LoVo (cell line): ENCODE results near the gene ZNF837.

Experiments
- DNase-seq: peaks from one replicate; pipeline ENCODE4 v3.0.0-alpha.2; 2016; ENCODE audit warnings: low spot score

Gene ZNF837

DNA sequence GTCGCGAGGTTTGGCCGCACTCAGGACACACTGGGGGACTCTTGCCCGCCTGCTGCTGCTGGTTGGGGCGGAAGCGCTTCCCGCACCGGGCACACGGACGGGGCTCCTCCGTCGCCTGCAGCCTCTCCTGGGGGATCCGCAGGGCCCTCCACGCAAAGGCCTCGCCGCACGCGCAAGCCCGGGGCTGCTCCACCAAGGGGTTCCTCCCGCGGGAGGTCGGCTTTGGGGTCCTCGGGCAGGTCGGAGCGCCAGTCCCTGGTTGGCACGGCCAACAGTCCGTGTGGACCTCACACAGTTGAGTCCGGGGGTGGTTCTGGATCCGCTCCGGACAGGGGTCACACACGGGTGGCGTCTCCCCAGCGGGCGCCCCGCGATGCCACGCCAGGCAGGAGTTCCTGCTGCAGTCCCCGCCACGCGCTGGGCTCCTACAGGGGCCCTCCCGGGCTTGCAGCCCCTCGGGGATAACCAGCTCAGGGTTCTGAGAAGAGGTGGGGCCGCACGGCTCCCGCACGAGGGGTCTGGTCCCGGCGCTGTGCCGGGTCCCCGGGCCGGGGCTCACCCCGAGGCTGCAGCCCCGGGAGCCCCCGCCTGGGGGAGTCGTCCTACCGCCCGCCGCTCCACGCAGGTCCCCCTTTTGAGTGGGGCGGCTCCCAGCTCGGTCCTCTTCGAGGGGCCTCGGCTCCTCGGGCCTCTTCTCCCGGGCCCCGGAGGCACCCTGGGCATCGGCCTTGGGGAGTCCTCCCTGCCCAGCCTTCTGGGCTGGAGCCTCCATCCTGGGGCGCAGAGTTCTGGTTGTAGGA, 12.1 kb downstream of the ZNF837 start:
- no peak for DNase-seq

DNA sequence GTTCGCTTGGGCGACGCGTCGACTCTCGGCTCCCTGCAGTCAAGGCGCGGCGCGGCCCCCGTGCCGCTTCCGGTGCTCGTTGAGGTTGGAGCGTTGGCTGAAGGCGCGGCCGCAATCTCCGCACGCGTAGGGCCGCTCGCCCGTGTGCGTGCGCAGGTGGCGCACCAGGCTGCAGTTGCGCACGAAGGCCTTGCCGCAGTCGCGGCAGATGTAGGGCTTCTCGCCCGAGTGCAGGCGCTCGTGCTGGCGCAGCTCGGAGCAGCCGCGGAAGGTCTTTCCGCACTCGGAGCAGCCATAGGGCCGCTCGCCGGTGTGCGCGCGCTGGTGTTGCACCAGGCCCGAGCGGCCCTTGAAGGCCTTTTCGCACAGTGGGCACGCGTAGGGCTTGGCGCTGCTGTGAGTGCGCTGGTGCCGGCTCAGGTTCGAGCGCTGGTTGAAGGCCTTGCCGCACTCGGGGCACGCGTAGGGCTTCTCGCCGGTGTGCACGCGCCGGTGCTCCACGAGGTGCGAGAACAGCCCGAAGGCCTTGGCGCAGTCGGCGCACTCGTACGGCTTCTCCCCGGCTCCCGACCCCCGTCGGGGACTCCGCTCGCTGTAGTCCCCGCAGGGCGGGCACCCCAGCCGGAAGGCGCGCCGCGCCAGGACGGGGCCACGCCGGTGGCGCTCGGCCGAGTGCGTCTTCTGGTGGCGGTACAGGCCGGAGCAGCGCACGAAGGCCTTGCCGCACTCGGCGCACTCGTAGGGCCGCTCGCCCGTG, 13.0 kb downstream of the ZNF837 start:
- DNase-seq, result no peak

- no peak for DNase-seq
These were observed 14.0 kb downstream of the ZNF837 start for GRCh38 chr19:58366585-58367430.

- no peak for DNase-seq
These were observed 16.7 kb downstream of the ZNF837 start for GRCh38 chr19:58364146-58364545.

GRCh38 chr19:58362272-58362994, 18.4 kb downstream of the ZNF837 start, which contains the start of gene ZNF497:
ZNF497 (minus strand) TSS chr19:58362751; CDS start chr19:58357635, 5,116 bp downstream.
- peak; percentile 98 for DNase-seq

DNA sequence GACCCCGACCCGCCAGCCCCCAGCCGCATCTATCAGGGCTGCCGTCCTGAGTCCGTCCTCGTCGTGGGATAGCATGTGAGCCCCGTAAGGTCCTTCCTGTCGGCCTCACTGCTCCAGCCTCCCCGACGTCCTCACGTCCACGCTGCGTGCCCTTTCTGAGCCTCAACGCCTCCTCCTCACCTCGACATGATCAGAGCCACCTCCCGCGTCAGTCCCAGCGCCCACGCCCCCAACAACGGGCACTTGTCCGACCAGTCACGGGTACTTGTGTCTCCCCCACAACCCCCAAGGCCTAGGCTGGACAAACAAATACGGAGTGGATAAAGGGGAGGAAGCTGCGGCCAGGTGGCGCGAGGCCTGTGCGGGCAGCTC, 18.9 kb downstream of the ZNF837 start:
- peak; percentile 55 for DNase-seq

- DNase-seq, result no peak
These were observed 23.2 kb downstream of the ZNF837 start for GRCh38 chr19:58357481-58358145.

DNA sequence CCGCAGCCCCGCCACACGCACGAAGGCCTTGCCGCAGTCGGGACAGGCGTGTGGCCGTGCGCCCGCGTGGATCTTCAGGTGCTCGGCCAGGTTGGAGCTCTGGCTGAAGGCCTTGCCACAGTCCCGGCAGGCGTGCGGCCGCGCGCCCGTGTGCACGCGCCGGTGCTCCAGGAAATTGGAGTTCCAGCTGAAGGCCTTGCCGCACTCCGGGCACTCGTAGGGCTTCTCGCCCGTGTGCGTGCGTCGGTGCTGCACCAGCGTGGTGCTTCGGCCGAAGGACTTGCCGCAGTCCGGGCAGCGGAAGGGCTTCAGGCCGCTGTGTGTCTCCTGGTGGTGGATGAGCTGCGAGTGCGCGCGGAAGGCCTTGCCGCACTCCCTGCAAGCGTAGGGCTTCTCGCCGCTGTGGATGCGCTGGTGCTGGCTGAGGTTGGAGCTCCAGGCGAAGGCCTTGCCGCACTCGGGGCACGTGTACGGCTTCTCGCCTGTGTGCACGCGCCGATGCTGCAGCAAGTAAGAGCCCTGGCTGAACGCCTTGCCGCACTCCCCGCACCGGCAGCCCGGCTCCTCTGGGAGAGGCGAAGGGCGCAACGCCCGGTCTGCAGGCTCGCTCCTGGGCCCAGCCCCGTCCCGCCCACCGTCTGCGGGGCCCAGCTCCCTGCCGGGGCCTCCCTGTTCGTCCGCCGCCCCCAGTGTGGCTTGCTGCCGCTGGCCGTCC, 23.9 kb downstream of the ZNF837 start:
- DNase-seq, result no peak

DNA sequence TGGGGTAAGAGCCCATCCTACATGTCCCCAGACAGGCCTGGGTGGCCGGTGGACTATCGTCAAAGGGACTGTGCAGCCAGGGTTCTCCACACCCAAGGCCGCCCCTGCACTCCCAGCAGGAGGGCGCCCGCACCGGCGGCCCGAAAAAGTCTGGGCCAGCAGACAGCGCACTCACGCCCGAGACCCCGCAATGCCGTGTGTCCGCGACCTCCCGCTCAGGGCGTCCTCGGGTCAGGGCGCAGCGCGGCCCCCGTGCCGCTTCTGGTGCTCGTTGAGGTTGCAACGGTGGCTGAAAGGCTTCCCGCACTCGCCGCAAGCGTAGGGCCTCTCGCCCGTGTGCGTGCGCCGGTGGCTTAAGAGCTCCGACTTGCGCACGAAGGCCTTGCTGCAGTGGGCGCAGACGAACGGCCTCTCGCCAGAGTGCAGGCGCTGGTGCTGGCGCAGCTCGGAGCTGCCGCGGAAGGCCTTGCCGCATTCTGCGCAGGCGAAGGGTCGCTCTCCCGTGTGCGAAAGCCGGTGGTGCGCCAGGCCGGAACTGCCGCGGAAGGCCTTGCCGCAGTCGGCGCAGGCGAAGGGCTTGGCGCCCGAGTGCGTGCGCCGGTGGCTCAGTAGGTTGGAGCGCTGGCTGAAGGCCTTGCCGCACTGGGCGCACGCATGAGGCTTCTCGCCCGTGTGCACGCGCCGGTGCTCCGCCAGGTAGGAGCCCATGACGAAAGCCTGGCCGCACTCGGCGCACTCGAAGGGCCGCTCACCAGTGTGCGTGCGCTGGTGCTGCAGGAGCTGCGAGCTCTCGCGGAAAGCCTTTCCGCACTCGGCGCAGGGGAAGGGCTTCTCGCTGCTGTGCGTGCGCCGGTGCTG, 24.7 kb downstream of the ZNF837 start:
- no peak for DNase-seq

DNA sequence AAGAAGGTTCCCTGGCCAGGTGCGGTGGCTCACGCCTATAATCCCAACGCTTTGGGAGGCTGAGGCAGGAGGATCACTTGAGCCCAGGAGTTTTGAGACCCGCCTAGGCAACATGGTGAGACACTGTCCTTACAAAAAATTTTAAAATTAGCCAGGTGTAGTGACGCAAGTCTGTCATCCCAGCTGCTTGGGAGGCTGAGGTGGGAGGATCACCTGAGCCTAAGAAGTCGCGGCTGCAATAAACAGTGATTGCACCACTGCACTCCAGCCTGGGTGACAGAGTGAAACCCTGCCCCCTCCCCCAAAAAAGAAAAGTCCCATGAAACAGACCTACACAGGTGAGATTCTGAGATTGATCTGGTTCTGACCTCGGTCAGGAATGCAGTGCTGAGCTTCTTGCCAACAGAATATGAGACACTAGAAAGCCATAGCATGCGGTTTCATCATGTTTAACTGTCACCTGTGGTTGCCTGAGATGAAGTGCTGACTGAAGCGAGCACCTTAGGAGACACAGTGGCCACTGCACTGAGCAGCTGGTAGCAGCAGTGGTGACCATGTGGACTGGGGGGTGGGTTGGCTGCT, 25.5 kb downstream of the ZNF837 start:
- no peak for DNase-seq

DNA sequence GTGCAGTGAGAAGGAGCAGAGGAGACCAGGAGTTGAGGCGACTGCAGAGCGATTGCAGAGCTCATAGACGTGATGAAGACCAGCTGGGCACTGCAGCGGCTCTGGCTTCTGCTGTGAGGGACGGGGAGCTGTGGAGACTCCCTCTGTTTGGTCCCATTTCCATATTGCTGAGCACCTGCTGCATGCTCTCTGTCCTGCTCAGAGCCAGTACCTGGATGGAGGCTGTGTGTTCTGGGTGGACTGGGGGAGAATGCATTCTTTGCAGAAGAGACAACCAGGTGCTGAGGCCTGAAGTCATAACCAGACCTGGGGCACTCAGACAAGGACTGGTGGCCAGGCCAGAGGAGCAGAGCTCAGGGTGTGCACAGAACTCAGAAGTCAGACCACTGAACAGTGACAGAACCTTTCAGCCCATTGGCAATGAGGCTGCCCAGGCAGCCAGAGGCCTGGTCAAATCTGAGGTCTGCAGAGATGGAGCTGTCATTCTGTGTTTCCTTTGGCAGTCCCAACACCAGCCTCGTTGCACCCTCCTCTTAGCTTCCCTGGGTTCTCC, 26.3 kb downstream of the ZNF837 start:
- no peak for DNase-seq

- DNase-seq, result no peak
These were observed 26.9 kb downstream of the ZNF837 start for GRCh38 chr19:58353717-58354477.

DNA sequence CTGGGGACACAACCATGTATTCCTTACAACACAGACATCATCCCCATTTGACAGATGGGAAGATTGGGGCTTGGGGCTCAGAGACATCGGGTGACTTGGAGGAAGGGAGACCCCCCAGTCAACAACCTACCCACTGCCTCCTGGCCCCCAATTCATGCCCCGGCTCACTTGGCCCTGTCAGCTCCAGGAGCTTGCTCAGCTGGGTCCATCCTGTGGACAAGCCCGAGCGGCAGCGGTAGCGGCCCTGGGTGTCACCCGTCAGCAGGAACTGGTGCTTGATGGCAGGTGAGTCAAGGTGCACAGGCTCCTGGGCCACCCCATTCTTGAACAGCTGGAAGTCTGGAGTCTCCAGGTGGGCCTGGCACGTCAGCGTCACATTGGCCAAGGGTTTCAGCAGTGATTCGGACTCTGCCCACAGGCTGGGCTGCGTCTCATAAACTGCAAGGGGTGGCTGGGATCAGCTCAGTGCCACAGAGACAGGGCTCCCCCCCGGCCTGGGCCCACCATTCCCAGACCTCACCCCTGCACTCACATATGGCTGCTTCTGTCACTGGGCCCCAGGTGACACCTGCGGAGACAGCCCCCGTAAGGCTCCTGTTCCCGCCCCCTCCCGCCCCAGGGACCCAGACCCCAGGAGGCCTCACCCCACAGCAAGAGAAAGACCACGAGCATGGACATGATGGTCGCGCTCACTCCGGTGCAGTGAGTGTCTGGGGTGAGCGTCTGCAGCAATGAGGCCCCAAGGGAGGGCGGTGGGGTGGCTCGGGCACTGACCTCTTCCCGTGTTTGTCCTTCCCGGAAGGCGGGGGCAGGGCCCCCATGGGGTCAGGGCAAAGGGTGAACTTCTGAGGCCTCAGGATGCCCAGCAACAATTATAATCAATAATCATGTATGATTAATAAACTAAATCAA, 27.8 kb downstream of the ZNF837 start, which contains the start of gene A1BG:
TSS of gene A1BG (minus strand) at position 733 of the 912 bp plus-strand sequence. CDS start at position 678, 55 bp downstream.
- DNase-seq, result no peak

DNA sequence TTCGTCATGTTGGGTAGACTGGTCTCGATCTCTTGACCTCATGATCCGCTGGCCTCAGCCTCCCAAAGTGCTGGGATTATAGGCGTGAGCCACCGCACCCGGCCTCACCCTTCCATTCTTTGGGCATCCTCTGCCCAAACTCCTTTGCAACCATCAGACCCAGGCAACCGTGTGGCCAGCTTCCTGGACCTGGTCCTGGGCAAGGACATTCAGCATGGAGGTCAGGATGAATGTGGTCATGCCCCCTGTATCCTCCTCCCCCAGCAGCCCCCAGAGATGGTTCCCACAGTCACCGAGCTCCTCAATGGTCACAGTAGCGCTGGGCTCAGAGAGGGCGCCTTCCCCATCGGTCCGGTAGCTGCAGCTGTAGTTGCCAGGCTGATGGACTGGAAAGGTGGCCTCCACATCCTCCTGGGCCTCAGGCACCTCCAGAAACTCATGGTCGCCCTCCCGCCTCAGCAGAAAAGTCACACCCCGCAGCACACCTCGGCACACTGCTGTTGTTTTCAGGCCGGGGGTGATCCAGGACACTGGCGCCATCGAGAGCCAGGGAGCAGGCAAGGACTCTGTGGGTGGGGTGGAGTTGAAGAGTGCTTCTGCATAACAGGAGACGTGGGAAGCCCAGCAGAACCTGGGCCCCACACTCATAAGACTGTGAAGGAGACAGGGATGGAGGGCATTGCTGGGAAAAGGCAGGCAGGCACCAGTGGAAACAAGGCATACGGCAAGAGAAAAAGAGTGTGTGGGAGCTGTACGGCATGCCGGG, 28.7 kb downstream of the ZNF837 start:
- no peak for DNase-seq

- DNase-seq, result no peak
These were observed 29.3 kb downstream of the ZNF837 start for GRCh38 chr19:58351558-58351878.

GRCh38 chr19:58350871-58351557, 29.8 kb downstream of the ZNF837 start:
- DNase-seq, result no peak
